HG03045 (cell line): ENCODE results near the gene HADH.
"Not testable (repeated sequence)": the region's sequence is repeated elsewhere in the genome, so short reads cannot be mapped to it uniquely, and the experiment has no call there.

Experiments
- ATAC-seq: cut with Tn5 transposase; IDR thresholded peaks from one replicate; pipeline ENCODE4 v1.9.1; 2021; ENCODE audit warnings: mild to moderate bottlenecking, moderate library complexity; ENCODE audit not compliant: unreplicated experiment

HADH gene

DNA sequence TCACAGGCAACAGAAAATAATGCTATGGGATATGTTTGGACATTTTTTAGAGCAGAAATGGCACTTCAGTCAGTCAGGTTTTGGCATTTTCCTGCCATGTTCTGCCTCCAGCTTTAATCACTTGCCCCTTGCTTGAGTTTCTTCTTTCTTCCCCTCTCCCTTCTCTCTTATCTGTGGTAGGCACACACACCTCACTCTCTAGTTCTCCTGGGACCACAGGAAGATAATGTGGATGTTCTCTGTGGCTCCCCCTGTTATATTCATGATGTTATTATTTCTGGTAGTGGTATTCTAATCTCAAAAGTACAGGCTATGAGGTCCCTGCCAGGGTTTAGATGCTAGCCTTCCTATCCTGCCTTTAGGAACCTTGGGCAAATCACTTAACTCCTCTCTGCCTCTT, 5.2 kb downstream of the HADH start:
- ATAC-seq: no peak

DNA sequence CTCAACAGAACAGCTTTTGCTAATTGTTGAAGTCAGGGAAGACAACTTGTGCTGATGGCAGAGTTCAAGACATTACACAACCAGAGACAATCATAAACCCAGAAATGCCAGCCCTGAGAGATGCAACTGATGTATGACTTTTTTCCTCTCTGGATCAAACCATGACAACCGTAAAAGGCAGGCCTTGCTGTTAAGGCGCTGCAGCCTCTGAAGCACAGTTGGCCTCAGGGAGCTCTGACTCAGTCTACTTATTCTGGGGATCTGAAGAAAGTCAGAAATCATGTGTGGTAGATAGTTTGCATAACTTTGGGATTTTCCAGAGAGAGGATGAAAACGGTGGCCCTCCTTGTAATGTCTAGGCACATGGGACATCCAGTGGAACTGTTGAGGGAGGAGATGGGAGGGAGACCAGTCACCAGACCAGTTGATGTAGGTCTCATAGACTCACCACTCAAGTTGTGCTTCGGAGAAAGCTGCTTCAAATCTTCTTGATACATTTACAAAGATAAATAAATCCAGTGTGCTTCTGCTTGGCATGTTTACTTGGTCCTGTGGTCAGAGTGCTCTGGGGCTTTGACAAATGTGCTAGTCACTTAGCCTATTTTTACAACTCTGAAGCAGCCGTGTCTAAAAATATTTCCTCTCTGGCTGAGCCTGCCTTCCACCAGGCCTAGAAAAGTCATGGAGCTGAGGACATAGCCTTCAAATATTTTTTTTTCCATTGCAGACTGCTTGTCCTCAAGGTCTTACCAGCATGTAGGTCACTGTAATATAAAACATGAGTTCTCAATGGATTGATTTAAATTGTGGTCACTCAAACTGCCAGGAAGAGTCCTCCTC, 7.5 kb downstream of the HADH start:
- ATAC-seq: no peak

DNA sequence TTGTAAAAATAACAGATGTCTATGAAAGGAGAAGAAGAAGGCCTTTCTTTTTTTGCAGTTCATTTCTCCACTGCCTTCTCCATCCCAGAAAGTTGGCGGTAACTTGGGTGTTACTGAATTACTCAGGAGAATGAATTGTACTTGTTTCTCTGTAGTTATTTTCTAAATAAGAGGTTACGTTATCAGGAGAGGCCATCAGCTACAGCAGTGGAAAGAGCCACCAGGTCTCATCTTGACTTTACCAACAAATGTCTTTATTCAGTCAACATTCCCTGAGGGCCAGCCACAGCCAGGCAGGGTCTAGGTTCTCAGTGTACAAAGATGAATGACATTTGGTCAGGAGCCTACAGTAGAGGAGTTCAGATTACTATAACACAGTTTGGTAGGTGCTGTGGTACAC, 8.1 kb downstream of the HADH start:
- no peak for ATAC-seq

DNA sequence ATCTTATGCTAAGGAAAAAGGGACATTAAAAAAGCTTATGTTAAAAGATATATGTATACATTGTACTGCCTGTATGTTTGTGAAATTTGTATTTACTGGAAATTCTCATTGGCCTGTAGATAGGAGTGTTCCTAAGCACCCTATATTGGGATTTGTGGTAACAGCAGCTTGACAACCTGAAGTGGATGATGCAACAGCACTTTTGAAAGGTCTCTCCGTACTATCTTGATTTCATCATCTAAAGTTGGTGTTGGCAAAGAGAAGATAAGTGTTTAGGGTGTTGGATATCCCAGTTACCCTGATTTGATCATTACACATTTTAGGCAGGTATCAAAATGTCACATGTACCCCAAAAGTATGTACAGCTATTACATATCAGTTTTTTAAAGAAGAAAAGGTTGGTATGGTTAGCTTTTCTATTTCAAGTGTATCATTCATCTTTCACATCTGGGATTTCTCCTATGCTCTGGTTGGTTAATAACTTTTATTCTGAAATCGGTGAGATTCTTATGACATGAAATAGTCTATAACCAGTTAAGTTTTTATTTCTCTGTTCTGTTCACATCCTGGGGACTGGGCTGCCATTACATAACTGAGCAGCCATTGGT, 10.3 kb downstream of the HADH start:
- no peak for ATAC-seq

DNA sequence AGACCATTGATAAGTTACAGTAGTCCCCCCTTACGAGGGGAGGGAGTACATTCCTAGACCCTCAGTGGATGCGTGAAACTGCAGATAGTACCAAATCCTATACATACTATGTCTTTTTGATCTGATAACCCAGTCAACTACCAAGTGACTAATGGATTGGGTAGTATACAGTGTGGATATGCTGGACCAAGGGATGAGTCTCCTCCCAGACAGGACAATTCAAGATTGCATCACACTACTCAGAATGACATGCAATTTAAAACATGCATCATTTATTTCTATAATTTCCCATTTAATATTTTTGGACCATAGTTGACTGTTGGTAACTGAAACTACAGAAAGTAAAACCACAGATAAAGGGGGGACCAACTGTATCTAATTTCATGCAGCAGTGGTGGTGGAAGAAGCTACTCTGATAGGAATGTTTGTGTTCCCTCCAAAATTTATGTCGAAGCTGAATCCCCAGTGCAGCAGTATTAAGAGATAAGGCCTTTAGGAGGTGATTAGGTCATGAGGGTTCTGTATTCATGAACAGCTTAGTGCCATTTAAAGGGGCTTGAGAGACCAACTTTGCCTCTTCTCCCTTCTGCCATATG, 11.9 kb downstream of the HADH start:
- no peak for ATAC-seq

- no peak for ATAC-seq
Measured at GRCh38 chr4:108003982-108004515, 14.4 kb downstream of the HADH start.

DNA sequence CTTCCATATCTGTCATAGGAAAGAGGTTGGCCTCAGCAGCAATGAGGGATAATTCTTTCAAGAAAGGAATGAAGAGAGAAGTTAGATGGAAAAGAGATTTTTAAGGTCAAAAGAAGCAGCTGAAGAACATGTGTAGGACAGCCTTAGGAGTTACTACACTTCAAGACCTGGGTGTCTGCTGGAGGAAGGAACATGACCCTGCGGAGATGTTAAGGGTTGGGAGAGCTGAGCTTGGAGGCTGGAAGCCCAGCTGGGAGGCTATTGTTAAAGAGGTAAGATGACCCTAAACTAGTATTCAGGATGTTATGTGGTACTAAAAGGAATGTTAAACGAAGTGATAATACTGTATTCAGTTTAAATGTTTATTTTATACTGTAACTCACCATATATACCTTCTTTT, 15.0 kb downstream of the HADH start:
- no peak for ATAC-seq

DNA sequence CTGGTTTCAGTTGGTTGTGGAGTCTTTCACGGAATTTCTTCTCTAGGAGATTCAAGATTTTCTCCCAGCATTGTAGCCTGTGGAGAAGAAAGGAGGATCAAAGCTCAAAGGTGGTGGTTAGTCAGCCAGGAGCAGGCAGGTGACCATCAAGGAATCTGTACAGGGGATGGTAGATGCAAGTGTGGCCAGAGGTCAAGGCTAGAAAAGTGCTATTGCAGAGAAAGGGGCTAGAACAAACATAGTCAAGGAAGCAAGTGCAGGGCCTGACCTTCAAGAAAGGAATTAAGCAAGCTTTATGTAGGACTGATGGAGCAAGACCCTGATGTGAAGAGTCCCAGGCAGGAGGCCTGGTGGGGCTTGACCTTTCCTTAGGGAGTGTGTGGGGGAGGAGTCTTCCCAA, 16.1 kb downstream of the HADH start:
- no peak for ATAC-seq

- no peak for ATAC-seq
Measured at GRCh38 chr4:108006361-108006760, 16.7 kb downstream of the HADH start.

- ATAC-seq: no peak
Measured at GRCh38 chr4:108007984-108008383, 18.3 kb downstream of the HADH start.

DNA sequence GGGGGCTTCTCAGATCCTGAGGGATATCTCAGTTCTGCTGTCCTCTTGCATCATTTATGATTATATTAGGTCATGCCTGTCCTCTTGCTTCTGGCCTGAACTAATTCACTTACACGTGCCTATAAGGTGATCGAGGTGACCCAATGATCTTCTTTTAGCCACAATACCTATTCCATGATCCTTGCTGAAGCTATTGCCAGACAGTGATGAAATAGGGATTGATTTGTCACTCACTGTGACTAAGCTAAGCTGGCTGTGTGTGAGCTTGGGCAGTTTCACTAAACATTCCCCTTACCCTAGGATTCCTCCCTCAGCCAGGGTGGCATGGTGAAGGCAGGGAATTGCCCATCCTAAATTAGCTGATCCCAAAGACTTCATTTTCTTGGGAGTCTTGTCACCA, 19.0 kb downstream of the HADH start:
- ATAC-seq: no peak

DNA sequence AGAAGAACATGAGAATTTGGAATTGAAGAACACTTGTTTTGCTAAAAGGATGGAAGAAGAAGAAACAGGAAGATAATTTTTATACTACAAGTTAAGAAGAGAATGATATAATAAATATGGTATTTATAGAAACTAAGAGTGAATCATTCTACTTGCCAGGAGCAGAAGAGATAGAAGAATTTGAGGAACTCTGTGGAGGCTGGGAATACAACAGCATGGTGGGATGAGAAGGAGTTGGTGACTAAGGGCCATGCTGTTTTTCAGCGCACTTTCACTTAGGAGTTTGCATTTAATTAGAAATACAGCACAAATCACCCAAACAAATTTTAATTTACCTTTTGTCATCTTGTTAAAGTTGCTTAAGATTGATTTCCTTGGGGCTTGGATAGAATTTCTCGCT, 20.5 kb downstream of the HADH start:
- ATAC-seq: no peak

DNA sequence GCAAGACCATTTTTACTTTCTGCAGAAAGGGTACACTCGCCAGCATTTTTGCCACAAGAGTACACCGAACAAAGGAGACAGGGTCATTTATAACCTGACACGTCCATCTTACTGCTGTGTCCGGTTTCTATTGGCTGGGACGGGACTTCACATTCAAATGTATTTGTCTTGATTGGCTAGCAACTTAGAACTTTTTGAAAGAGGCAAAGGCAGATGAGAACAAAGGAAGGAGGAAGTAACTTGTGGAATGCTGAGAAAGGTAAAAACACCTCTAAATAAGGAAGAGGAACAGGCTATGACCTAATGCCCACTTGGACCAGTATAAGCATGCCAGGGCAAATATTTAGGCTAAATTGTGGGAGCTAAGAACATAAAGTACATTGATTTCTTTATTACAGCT, 22.7 kb downstream of the HADH start:
- not testable (repeated sequence) for ATAC-seq

DNA sequence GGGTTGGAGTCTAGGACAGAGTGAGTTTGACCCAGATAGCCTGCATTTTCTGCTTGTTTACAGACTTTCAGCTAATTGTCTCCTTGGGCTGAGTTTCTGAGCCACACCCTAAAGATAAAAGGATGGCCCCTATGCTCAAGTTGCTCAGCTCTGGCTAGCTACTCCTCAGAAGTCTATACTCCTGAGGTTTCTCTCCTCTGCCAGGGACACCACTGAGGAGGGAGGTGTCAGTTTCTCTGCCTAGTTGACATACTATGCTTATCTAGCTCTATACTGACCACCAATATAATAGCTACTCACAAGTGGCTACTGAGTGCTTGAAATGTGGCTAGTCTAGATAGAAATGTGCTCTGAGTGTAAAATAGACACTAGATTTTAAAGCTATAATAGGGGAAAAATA, 23.6 kb downstream of the HADH start:
- no peak for ATAC-seq

GRCh38 chr4:108013955-108014354, 24.3 kb downstream of the HADH start:
- ATAC-seq: no peak

DNA sequence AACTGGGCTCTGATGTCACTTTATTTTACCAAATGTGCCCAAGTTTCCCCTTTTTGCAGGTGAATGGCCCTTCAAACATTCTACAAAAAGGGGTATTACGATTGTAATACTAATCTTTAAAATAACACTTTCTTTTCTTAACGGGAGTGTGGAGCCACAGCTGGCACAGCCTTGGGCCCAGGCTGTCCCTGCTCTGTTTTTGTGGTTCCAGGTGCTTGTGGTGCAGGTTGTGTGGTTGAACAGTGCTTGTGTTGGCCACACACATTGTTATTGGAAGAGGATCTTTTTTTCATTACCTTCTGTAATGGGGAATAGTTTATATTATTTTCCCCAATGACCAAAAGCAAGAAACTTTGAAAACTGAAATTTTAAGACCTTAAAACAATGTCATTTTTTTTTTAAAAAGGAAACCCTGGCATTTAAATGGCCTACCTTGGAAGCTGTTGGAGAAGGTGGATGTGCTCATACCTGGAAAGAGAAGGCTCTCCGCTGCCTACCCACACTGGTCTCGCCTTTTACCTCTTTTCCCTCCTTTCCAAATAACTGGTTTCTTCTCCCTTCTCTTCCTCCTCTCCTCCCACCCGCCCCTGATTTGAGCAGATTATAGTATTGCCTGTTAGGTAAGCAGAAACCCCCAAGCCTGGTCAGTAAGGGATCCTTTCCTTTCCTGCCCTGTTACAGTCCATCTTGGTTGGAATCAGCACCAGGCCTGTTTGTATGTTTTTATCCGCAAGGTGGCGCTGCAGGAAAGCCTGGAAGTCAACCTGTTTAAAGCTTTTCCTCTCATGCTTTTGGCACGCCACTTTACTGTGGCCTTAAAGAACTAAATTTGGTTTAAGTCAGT, 28.6 kb downstream of the HADH start:
- peak; percentile 81 for ATAC-seq

DNA sequence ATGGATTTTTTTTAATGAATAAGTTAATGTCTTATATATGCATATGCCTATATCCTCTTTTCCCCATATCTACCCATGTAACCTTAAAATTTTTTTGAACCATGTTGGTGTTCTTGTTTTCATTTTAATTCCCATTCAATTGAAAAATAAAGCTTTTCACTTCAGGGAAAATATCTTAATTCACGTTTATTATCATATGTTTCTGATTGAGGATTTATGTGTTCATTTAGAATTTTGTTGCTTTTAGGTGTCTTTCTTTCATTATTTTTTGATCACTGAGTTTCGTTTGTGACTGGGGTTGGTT, 29.1 kb downstream of the HADH start:
- ATAC-seq: no peak

DNA sequence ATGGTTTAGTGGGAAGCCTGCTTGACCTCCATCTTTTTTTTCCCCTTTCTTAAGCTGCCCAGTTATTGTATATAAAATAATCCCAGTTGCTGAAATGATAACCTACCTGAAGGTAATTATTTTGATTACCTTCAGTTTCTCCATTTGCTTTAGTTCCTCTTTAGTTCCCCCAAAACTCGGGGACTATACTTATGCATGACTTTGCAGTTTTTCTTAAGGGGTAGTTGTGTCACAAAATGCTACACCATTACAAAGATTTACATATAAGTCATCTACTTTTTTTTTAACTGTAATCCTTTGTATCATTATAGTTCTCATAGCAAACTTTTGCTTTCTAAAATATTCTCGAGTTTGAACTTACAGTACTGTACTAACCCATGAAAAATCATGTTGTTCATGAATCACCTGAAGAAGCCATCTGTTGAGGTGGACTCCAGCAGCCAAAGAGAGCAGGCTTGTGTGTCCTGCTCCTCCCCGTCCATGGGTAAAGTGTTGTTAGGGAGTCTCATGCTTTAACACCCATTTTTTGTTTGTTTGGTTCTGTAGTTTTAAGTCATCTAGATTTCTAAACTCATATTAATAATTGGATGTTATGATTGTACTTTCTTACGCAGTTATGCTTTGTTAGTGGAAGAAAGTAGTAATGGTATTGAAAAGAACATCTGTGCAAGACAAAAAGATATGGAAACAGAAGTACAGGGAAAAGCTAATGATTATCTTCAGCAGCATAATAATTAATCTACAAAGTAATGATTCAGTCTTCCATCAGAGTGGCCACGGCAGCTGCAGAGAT, 34.6 kb downstream of the HADH start:
- ATAC-seq: no peak

DNA sequence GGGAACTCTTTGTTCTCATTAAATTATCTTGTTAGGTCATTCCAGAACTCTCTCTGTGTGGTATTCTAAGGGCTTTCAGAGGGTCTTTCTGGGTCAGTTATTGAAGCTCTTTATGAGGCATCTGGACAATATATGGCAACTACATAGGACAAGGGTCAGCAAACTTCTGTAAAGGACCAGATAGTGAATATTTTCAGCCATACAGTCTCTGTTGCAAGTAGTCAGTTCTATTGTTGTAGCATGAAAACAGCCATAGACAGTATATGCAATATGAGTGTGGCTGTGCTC, 35.1 kb downstream of the HADH start:
- no peak for ATAC-seq

DNA sequence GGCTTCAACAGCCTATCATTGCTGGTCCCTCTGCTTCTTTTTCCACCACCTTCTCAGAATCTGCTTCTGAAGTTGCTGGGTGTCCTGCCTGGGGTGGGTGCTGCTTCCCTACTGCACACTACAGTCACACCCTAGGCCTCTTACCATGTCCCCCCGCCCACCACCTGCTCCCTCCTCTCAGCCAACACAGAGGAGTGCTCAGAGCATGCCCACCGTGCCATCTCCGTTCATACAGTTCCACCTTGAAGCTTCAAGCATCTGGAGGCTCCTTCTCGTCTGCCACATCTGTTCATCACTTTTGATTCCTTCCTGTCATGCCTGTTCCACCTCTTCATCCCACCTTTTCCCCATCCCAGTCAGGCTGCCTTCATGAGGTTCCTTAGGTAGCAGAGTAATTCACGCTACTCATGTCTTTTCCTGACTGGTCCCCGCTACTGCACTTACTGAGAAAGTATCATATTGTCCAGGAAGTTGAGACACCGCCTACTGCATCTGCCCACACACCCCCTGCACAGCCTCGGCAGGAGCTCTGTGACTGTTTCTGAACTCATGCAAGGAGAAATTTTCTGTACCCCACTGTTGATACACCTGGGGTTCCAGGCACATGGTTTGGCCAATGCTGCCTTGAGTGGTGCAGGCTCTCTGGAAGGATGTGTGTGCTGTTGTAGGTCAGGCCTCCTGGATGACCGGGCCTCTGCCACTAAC, 39.5 kb downstream of the HADH start:
- ATAC-seq: no peak
